ENCODE measurements around the gene NCOA1.
"Not testable (repeated sequence)": the region's sequence is repeated elsewhere in the genome, so short reads cannot be mapped to it uniquely, and the experiment has no call there.

NCOA1 gene

DNA sequence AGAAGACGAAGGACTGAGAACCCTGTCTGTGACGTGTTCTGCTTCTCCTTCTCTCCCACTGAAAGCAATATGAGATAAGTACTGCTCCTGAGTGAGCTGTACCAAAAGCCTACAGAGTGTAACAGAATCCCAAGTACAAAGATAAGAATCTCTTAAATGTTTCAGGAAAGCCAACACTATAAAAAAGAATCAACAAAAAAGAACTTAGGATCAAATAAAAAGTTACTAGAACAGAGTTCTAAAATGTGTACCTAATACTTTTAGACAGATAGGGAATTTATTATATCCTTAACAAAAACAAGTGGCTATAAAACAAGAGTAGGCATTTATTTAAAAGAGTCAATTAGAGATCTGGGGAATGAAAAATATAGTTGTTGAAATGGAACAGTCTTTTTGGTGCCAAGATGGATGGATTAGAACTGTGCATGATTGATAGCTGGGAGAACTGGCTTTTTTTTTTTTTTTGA is 49.0 kb downstream of the NCOA1 start:
- DNase-seq (ENCODE audit: low spot score), result no peak

- no peak for DNase-seq (ENCODE audit: low spot score)
Observed at GRCh38 chr2:24541621-24542020, 50.6 kb downstream of the NCOA1 start.

DNA sequence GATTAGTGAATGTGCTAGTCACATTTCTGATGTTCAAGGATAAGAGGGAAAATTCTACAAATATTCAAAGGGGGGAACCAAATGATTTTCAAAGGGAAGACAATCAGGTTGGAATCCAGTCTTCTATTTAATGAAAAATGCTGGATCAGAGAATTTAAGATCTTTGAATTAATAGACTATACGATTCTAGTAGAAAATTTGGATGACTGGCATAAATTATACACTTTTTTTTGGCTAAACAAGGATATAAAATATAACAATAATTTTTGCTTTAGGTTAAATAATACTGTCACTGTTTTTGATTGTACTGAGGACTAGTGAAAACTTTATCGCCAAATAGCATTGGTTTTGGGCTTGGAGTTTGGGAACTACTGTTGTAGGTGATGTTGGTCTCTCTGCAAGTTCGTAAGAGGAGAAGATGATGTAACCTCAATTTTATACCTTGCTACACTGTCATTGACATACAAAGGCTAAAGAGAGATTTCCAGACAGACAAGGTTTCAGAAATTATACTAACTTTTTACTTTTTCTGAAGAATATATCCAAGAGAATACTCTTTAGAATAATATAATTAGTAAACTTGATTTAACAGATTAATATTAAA is 51.3 kb downstream of the NCOA1 start:
- DNase-seq (ENCODE audit: low spot score), result no peak

GRCh38 chr2:24543252-24543651 is 52.2 kb downstream of the NCOA1 start:
- no peak for DNase-seq (ENCODE audit: low spot score)

GRCh38 chr2:24544456-24545115 is 53.5 kb downstream of the NCOA1 start:
- no peak for DNase-seq (ENCODE audit: low spot score)

DNA sequence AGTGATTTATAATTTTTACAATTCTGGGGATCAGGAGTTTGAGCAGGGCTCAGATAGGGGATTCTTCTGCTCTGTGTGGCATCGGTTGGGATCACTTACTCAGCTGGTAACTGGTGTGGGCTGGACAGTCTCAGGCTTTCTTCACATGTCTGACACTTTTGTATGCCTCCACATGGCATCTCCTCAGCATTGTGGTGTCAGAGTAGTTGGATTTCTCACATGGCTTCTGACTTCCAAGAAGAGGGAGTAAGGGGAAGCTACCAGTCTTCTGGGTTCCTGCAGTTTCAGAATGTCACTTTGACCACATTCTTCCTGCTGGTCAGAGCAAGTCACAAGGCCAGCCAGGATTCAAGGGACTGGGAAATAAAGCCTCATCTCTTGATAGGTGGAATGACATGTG is 55.6 kb downstream of the NCOA1 start:
- DNase-seq (ENCODE audit: low spot score), result no peak

GRCh38 chr2:24548058-24548457 is 57.0 kb downstream of the NCOA1 start:
- DNase-seq (ENCODE audit: low spot score), result no peak

DNA sequence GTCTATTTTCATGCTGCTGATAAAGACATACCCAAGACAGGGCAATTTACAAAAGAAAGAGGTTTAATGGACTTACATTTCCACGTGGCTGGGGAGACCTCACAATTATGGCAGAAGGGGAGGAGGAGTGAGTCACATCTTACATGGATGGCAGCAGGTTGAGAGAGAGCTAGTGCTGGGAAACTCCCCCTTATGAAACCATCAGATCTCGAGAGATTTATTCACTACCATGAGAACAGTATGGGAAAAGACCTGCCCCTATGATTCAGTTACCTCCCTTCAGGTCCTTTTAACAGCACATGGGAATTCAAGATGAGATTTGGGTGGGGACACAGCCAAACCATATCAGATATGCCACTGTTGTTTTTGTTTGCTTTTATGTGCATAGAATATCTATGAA is 59.2 kb downstream of the NCOA1 start:
- DNase-seq (ENCODE audit: low spot score), result not testable (repeated sequence)

- DNase-seq (ENCODE audit: low spot score), result no peak
Observed at GRCh38 chr2:24551016-24551415, 60.0 kb downstream of the NCOA1 start.

DNA sequence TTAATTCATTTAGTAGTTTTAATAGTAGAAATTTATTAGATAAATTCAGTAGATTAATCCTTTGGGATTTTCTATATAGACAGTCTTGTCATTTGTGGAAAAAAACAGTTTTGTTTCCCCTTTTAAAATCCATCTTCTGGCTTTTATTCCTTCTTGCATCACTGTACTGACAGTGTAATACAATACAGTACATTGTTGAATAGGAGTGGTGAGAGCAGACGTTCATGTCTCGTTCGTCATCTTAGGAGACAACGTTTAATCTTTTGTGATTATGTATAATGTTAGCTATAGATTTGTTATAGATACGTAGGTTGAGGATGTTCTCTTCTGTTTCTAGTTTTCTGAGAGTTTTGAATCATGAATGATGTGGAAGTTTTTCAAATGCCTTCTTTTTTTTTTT is 61.8 kb downstream of the NCOA1 start:
- DNase-seq (ENCODE audit: low spot score), result no peak

GRCh38 chr2:24558781-24559472 is 67.9 kb downstream of the NCOA1 start:
- no peak for DNase-seq (ENCODE audit: low spot score)

GRCh38 chr2:24559473-24560113 is 68.5 kb downstream of the NCOA1 start:
- DNase-seq (ENCODE audit: low spot score), result peak; percentile 8

DNA sequence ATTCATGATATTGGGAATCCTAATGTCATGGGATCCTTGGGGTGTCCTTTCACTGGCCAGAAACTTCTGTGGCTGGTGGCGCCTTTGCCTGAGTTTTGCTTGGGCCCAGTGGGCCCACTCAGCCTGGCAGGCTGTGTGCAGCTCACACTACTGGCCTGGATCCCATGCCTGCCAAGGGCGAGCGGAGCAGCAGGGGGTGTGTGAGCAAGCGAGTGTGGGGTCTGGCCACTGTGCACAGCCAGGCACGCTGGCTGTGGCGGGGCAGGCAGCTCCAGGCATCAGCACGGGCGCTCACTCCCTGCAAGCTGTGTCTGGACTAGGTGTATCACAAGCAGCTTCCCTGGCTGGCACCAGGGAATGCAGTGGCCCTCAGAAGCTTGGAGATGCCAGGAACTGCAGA is 74.5 kb downstream of the NCOA1 start:
- DNase-seq (ENCODE audit: low spot score), result no peak

- no peak for DNase-seq (ENCODE audit: low spot score)
Observed at GRCh38 chr2:24566209-24566608, 75.2 kb downstream of the NCOA1 start.

- no peak for DNase-seq (ENCODE audit: low spot score)
Observed at GRCh38 chr2:24566630-24567029, 75.6 kb downstream of the NCOA1 start.

- DNase-seq (ENCODE audit: low spot score), result no peak
Observed at GRCh38 chr2:24568551-24568950, 77.5 kb downstream of the NCOA1 start.

DNA sequence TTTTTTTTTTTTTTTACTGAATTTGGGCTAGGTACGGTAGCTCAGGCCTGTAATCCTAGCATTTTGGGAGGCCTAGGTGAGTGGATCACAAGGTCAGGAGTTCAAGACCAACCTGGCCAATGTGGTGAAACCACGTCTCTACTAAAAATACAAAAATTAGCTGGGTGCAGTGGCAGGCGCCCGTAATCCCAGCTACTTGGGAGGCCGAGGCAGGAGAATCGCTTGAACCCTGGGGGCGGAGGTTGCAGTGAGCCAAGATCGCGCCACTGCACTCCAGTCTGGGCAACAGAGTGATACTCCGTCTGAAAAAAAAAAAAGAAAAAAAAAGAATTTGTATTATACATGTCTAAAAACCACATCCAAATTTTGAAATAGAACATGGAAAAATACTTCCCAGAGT is 78.5 kb downstream of the NCOA1 start:
- not testable (repeated sequence) for DNase-seq (ENCODE audit: low spot score)

DNA sequence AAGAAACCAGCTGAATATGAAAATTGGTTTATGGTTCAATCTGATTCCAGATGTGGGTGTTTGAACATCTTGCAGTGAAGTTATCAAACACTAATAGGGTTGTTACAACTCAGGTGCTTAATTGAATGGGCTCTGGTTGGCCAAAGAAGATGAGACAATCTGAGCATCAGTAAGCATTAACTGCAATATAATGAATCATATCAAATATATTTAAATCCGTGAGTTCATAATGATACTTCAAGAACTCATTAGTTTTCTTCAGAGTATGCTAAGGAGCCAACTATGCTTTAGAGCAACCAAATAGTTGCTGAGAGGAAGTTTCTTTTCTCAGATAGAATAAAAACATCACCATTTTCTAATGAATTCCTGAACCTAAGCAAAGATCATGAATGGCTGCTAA is 79.2 kb downstream of the NCOA1 start:
- DNase-seq (ENCODE audit: low spot score), result no peak

GRCh38 chr2:24571828-24572442 is 80.9 kb downstream of the NCOA1 start:
- no peak for DNase-seq (ENCODE audit: low spot score)

DNA sequence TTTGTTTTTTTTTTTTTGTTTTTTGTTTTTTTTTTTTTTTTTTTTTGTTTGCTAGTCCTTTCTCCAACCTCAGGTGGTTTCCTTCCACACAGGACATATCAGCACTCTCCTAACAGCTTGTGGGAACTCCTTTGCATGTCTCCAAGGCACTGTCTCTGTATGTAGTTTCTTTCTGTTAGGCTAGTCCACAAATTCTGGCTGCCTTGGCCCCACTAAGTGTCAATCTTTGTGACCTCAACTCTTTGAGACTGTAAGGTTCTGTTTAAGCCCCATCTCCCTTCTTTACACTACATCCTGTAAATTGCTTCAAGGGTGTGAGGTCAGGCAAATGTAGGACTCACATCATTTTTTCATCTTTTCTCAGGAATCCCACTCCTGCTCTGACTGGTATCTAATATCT is 85.1 kb downstream of the NCOA1 start:
- DNase-seq (ENCODE audit: low spot score), result no peak

- DNase-seq (ENCODE audit: low spot score), result no peak
Observed at GRCh38 chr2:24576617-24577016, 85.6 kb downstream of the NCOA1 start.

DNA sequence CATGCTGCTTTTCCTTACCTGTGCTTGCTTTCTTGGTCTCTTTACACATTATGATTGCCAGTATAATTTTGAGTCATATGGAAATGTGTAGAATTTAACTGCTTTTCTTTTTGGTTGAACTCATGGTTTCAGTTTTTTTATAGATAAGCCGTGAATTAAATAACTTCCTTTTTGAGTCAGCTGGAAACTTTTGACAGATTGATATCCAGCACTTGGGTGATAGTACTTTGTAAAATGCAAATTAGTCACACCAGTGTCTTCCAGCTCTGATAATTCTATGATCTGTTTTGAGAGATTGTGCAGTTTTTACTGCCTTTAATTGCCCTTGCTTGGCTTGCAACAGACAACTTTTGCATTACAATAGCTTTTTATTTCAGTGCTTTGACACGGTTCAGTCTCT is 86.4 kb downstream of the NCOA1 start:
- DNase-seq (ENCODE audit: low spot score), result no peak

Measured in AG08396 (cell line).